ENCODE results near the gene PPP6R3. TPM values are rescaled to one million over a fixed set of nuclear protein-coding genes. Genes with fewer than 3 reads are reported as not detected.

The PPP6R3 gene
- total and polyA plus RNA-seq, 2 of the 13 experiments (the other 11 are each of a cell fraction or from before 2014, with no cell fraction given), result 41.2 to 83.4 TPM

DNA sequence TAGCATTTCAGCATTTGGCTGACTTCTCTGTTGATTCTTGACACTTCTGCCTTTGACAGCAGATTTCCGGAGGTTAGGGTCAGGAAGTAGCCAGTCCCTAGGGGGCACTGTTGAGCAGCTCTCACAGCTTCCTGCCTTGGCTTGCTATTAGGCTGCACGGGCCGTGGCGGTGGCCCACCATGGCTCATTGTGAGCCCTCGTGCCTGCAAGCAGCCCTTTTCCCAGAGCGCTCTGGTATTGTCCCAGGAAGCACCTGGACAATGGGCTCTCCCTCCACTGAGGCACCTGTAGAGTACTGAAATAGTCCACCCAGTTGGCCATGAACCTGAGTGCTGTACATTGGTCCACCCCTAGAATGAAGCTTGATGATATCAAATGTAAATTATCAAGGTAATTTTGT is 123.5 kb downstream of the PPP6R3 start:
- ChIA-PET CTCF (ENCODE audit: low intra/inter-chr PET ratio, low total read pairs) (no interaction called here), POLR2A (no interaction called here)
- Histone ChIP-seq H3K36me3 (replicated peaks in 1 of 2; ENCODE audit: control insufficient read depth in 1 of 2, insufficient read depth in 2 of 2, low read length in 2 of 2) (peaks cover 24 to 70% of the 10 kb centered on the region in 2 experiments; a peak in 4 of 5 replicates), H3K4me1 (ENCODE audit: insufficient read depth, low read length) (no peaks in the 10 kb centered on the region), H3K4me3 (replicated peaks in 1 of 3; ENCODE audit: insufficient read depth in 1 of 3, low read depth in 2 of 3, low read length in 3 of 3) (no peak overlapping the region), H4K20me1 (ENCODE audit: insufficient read depth, low read length) (no peaks in the 10 kb centered on the region), H3K27ac (ENCODE audit: extremely low read length, insufficient read depth, low read length) (no peak overlapping the region), H3K4me2 (ENCODE audit: low read depth, low read length) (no peak overlapping the region), H2AFZ (ENCODE audit: low read length) (no peak overlapping the region), H3K27me3 (ENCODE audit: control insufficient read depth in 1 of 2, insufficient read depth in 2 of 2, low read length in 2 of 2) (no peaks in the 10 kb centered on the region), H3K79me2 (ENCODE audit: insufficient read depth, low read length) (no peaks in the 10 kb centered on the region), H3K9me3 (ENCODE audit: low read length) (no peaks in the 10 kb centered on the region), H3K9ac (ENCODE audit: insufficient read depth, low read depth, low read length) (no peak overlapping the region)
- in situ Hi-C loops (cut with HindIII; ENCODE audit: extremely low pct_ligation_motif_present, low pct_unique_long_range_greater_than_20kb) (no loop called here), intact Hi-C loops (cut with micrococcal nuclease; ENCODE audit: unreplicated experiment) (no loop called here)
- 82% methylated on average over 3 of the region's 6 CpGs for WGBS (ENCODE audit: low lambda C conversion rate)
- ATAC-seq (peak; percentile 75), DNase-seq (ENCODE audit: low spot score) (peak; percentile 15), FAIRE-seq (no peak)
- TF ChIP-seq, protein P1, sequence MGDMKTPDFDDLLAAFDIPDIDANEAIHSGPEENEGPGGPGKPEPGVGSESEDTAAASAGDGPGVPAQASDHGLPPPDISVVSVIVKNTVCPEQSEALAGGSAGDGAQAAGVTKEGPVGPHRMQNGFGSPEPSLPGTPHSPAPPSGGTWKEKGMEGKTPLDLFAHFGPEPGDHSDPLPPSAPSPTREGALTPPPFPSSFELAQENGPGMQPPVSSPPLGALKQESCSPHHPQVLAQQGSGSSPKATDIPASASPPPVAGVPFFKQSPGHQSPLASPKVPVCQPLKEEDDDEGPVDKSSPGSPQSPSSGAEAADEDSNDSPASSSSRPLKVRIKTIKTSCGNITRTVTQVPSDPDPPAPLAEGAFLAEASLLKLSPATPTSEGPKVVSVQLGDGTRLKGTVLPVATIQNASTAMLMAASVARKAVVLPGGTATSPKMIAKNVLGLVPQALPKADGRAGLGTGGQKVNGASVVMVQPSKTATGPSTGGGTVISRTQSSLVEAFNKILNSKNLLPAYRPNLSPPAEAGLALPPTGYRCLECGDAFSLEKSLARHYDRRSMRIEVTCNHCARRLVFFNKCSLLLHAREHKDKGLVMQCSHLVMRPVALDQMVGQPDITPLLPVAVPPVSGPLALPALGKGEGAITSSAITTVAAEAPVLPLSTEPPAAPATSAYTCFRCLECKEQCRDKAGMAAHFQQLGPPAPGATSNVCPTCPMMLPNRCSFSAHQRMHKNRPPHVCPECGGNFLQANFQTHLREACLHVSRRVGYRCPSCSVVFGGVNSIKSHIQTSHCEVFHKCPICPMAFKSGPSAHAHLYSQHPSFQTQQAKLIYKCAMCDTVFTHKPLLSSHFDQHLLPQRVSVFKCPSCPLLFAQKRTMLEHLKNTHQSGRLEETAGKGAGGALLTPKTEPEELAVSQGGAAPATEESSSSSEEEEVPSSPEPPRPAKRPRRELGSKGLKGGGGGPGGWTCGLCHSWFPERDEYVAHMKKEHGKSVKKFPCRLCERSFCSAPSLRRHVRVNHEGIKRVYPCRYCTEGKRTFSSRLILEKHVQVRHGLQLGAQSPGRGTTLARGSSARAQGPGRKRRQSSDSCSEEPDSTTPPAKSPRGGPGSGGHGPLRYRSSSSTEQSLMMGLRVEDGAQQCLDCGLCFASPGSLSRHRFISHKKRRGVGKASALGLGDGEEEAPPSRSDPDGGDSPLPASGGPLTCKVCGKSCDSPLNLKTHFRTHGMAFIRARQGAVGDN (CRISPR knock-in tag; IDR thresholded peaks at IDR 0.05), result peak; percentile 19; the same call in 1 of the 2 replicates
- TF ChIP-seq SNRNP70 (IDR thresholded peaks at IDR 0.05; ENCODE audit: low read depth, low read length) (no peak), ETV5 (CRISPR knock-in tag; IDR thresholded peaks at IDR 0.05; ENCODE audit: borderline replicate concordance) (0 out of 2 replicates have a peak, but pooled peaks have one; percentile 34), RAD21 (CRISPR knock-in tag; IDR thresholded peaks at IDR 0.05) (0 out of 2 replicates have a peak, but pooled peaks have one; percentile 30), XRCC5 (optimal IDR thresholded peaks at IDR 0.05; ENCODE audit: low read length) (peak; percentile 39), GABPB1 (CRISPR knock-in tag; IDR thresholded peaks at IDR 0.05) (0 out of 2 replicates have a peak, but pooled peaks have one; percentile 19), RBM22 (optimal IDR thresholded peaks at IDR 0.05; ENCODE audit: low read length) (peak; percentile 23), ZNF337 (CRISPR knock-in tag; IDR thresholded peaks at IDR 0.05; ENCODE audit: borderline replicate concordance, low read depth) (no peak), NFE2 (CRISPR knock-in tag; IDR thresholded peaks at IDR 0.05) (no peak), STAG1 (CRISPR knock-in tag; IDR thresholded peaks at IDR 0.05) (0 out of 2 replicates have a peak, but pooled peaks have one; percentile 38), ZNF335 (CRISPR knock-in tag; IDR thresholded peaks at IDR 0.05) (no peak)
- TF ChIP-seq, protein P2, sequence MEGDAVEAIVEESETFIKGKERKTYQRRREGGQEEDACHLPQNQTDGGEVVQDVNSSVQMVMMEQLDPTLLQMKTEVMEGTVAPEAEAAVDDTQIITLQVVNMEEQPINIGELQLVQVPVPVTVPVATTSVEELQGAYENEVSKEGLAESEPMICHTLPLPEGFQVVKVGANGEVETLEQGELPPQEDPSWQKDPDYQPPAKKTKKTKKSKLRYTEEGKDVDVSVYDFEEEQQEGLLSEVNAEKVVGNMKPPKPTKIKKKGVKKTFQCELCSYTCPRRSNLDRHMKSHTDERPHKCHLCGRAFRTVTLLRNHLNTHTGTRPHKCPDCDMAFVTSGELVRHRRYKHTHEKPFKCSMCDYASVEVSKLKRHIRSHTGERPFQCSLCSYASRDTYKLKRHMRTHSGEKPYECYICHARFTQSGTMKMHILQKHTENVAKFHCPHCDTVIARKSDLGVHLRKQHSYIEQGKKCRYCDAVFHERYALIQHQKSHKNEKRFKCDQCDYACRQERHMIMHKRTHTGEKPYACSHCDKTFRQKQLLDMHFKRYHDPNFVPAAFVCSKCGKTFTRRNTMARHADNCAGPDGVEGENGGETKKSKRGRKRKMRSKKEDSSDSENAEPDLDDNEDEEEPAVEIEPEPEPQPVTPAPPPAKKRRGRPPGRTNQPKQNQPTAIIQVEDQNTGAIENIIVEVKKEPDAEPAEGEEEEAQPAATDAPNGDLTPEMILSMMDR (CRISPR knock-in tag; IDR thresholded peaks at IDR 0.05), result peak; percentile 71
- no TSS peak for BruUV-seq (replicated peaks)
